Ascending aorta (tissue), 2 donors: ENCODE data around the gene FLNB. TPM values are rescaled to one million over a fixed set of nuclear protein-coding genes. Genes with fewer than 3 reads are reported as not detected.

Experiments
- DNase-seq, 2 donors: peaks; one replicate each; pipeline ENCODE4 v3.0.0-alpha.2; 2019; ENCODE audit warnings: low spot score in 2 of 2
- H3K27ac ChIP-seq, 2 donors: fragments of 200-600 bp; sonication (generic); one replicate each; pipeline ENCODE4 v1.5.1; 2016 to 2017; ENCODE audit warnings: mild to moderate bottlenecking in 1 of 2
- H3K27me3 ChIP-seq: fragments of 200-600 bp; sonication (generic); one replicate; pipeline ENCODE4 v1.5.1; 2017
- H3K36me3 ChIP-seq, 2 donors: fragments of 200-600 bp; sonication (generic); one replicate each; pipeline ENCODE4 v1.5.1; 2016
- H3K4me1 ChIP-seq, 2 donors: fragments of 200-600 bp; sonication (generic); one replicate each; pipeline ENCODE4 v1.5.1; 2016 to 2017; ENCODE audit warnings: mild to moderate bottlenecking in 1 of 2
- H3K4me3 ChIP-seq, 2 donors: fragments of 200-600 bp; sonication (generic); one replicate each; pipeline ENCODE4 v1.5.1; 2016 to 2017; ENCODE audit warnings: mild to moderate bottlenecking in 1 of 2
- H3K9me3 ChIP-seq, 2 donors: fragments of 200-600 bp; sonication (generic); one replicate each; pipeline ENCODE4 v1.5.1; 2016
- CTCF ChIP-seq, 3 experiments: fragments of 200-600 bp in 2 of 3; fragments of 450-650 bp in 1 of 3; sonication (generic) in 2 of 3; IDR thresholded peaks; one replicate each; pipeline ENCODE4 v1.5.1; 2016 to 2019; ENCODE audit warnings: antibody characterized with exemption in 3 of 3, mild to moderate bottlenecking in 1 of 3, moderate library complexity in 1 of 3
- intact Hi-C: fragments of 100-400 bp; cut with DNase I; formaldehyde crosslinking; loops from one replicate; pipeline ENCODE4 v1.15.1; 2023
- total RNA-seq: library from RNA; depleted of rRNA; stranded (reverse); fragments of >200 nt; gene quantifications from one replicate; pipeline ENCODE4 v1.1.0, GENCODE V29; 2016

Gene FLNB
- total RNA-seq, 1 donor from 2014 or later, result 144 TPM

GRCh38 chr3:58152225-58153015 is 144.2 kb downstream of the FLNB start:
- intact Hi-C loops, result no loop called here
- Histone ChIP-seq H3K27me3 (no peaks in the 10 kb centered on the region), H3K9me3 (no peaks in the 10 kb centered on the region), H3K4me3 (no peak overlapping the region), H3K4me1 (peaks cover 0 to 3% of the 10 kb centered on the region in 2 donors), H3K36me3 (peaks cover 67 to 94% of the 10 kb centered on the region in 2 donors), H3K27ac (no peak overlapping the region)
- no peak for DNase-seq
- TF ChIP-seq CTCF (IDR thresholded peaks at IDR 0.05), result no peak

- Histone ChIP-seq H3K27ac (no peak overlapping the region), H3K4me1 (peaks cover 0 to 3% of the 10 kb centered on the region in 2 donors), H3K9me3 (no peaks in the 10 kb centered on the region), H3K4me3 (no peak overlapping the region), H3K27me3 (no peaks in the 10 kb centered on the region), H3K36me3 (peaks cover 59 to 93% of the 10 kb centered on the region in 2 donors)
- TF ChIP-seq CTCF (IDR thresholded peaks at IDR 0.05), result no peak
- no peak for DNase-seq
- intact Hi-C loops, result no loop called here
These were observed 145.1 kb downstream of the FLNB start for GRCh38 chr3:58153371-58153770.

GRCh38 chr3:58154626-58155449 is 146.6 kb downstream of the FLNB start:
- Histone ChIP-seq H3K4me3 (no peak overlapping the region), H3K4me1 (peaks cover 0 to 3% of the 10 kb centered on the region in 2 donors), H3K27ac (no peak overlapping the region), H3K36me3 (peaks cover 44 to 93% of the 10 kb centered on the region in 2 donors), H3K9me3 (no peaks in the 10 kb centered on the region), H3K27me3 (no peaks in the 10 kb centered on the region)
- no peak for DNase-seq
- intact Hi-C loops, result no loop called here
- no peak for TF ChIP-seq CTCF (IDR thresholded peaks at IDR 0.05)

GRCh38 chr3:58155838-58156237 is 147.6 kb downstream of the FLNB start:
- no peaks in the 10 kb centered on the region for H3K9me3 ChIP-seq
- DNase-seq, result no peak
- intact Hi-C loops, result no loop called here
- no peaks in the 10 kb centered on the region for H3K27me3 ChIP-seq
- TF ChIP-seq CTCF (IDR thresholded peaks at IDR 0.05), result no peak
- H3K36me3 ChIP-seq, result peaks cover 34 to 92% of the 10 kb centered on the region in 2 donors
- peaks cover 0 to 3% of the 10 kb centered on the region in 2 donors for H3K4me1 ChIP-seq
- H3K27ac ChIP-seq, result peak overlapping the region in 1 of 2 donors; percentile 28
- no peak overlapping the region for H3K4me3 ChIP-seq

GRCh38 chr3:58157700-58158099 is 149.5 kb downstream of the FLNB start:
- peaks cover 0 to 12% of the 10 kb centered on the region in 2 donors for H3K4me1 ChIP-seq

More at GRCh38 chr3:58157700-58158099, 149.5 kb downstream of the FLNB start:
- H3K9me3 ChIP-seq, result no peaks in the 10 kb centered on the region
- DNase-seq, result no peak
- H3K27me3 ChIP-seq, result no peaks in the 10 kb centered on the region
- H3K27ac ChIP-seq, result peak overlapping the region in 1 of 2 donors; percentile 29
- H3K4me3 ChIP-seq, result no peak overlapping the region
- intact Hi-C loops, result no loop called here
- TF ChIP-seq CTCF (IDR thresholded peaks at IDR 0.05), result no peak
- peaks cover 31 to 85% of the 10 kb centered on the region in 2 donors for H3K36me3 ChIP-seq
